Sigmoid colon (tissue), 4 donors: Measurements from ENCODE around the gene NRDE2.

Experiments used
- EP300 ChIP-seq, 4 donors: sonication (generic); formaldehyde crosslinking; IDR thresholded peaks; one replicate each; pipeline ENCODE4 v1.6.1; 2017; ENCODE audit warnings: antibody characterized with exemption in 4 of 4
- POLR2A ChIP-seq, 2 donors: fragments of 450-650 bp; IDR thresholded peaks; one replicate each; pipeline ENCODE4 v1.6.1; 2016; ENCODE audit warnings: antibody characterized with exemption in 2 of 2, mild to moderate bottlenecking in 2 of 2, moderate library complexity in 2 of 2
- POLR2AphosphoS5 ChIP-seq, 4 donors: sonication (generic); formaldehyde crosslinking; IDR thresholded peaks; one replicate each; pipeline ENCODE4 v1.6.1; 2017; ENCODE audit warnings: antibody characterized with exemption in 4 of 4
- TF ChIP-seq, protein P1 (sequence below), 4 experiments: fragments of 450-650 bp in 3 of 4; fragments of 200-600 bp in 1 of 4; IDR thresholded peaks; one replicate each; pipeline ENCODE4 v1.5.1; 2016 to 2019; ENCODE audit warnings: antibody characterized with exemption in 4 of 4, mild to moderate bottlenecking in 3 of 4, moderate library complexity in 2 of 4

DNA sequence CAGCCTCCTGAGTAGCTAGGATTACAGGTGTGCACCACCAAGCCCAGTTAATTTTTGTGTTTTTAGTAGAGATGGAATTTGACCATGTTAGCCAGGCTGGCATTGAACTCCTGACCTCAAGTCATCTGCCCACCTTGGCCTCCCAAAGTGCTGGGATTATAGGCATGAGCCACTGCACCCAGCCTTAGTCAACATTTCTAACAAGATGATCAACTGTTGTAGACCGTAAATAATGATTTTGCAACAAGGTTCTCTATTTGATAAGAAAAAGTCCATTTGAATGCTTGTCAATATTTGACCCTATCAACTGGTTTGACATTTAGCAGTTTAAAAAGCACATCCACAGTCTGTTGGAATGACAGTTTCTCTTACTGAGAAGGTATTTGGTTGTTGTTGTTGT, 25.2 kb upstream of the NRDE2 start:
- TF ChIP-seq POLR2AphosphoS5 (IDR thresholded peaks at IDR 0.05) (no peak), EP300 (IDR thresholded peaks at IDR 0.05) (no peak), POLR2A (IDR thresholded peaks at IDR 0.05) (no peak)
- TF ChIP-seq, protein P1, sequence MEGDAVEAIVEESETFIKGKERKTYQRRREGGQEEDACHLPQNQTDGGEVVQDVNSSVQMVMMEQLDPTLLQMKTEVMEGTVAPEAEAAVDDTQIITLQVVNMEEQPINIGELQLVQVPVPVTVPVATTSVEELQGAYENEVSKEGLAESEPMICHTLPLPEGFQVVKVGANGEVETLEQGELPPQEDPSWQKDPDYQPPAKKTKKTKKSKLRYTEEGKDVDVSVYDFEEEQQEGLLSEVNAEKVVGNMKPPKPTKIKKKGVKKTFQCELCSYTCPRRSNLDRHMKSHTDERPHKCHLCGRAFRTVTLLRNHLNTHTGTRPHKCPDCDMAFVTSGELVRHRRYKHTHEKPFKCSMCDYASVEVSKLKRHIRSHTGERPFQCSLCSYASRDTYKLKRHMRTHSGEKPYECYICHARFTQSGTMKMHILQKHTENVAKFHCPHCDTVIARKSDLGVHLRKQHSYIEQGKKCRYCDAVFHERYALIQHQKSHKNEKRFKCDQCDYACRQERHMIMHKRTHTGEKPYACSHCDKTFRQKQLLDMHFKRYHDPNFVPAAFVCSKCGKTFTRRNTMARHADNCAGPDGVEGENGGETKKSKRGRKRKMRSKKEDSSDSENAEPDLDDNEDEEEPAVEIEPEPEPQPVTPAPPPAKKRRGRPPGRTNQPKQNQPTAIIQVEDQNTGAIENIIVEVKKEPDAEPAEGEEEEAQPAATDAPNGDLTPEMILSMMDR (IDR thresholded peaks at IDR 0.05): no peak
